GM12878 (cell line): ENCODE results near the gene VEGFB. TPM values are rescaled to one million over a fixed set of nuclear protein-coding genes. Genes with fewer than 3 reads are reported as not detected.

Source experiments
- ATAC-seq: fragments of 200-7000 bp; cut with Tn5 transposase; 3 replicates; pipeline ENCODE4 v1.9.1; 2020; ENCODE audit warnings: mild to moderate bottlenecking, moderate library complexity
- BruUV-seq: library from RNA; stranded (reverse); fragments of 400-500 nt; replicated peaks from 2 replicates; lab custom pipeline; 2021; lab: Mats Ljungman, UMichigan
- CTCF ChIA-PET: fragments of 300-600 bp; sonication (Branson Sonifier 250); formaldehyde crosslinking; extraction: SDS; loops from one replicate; lab custom pipeline; 2021; ENCODE audit warnings: inconsistent platforms; lab: Yijun Ruan, JAX
- POLR2A ChIA-PET: fragments of 350-600 bp; formaldehyde crosslinking; extraction: SDS; loops from one replicate; lab custom pipeline; 2021; ENCODE audit warnings: inconsistent platforms; lab: Charles Lee
- RAD21 ChIA-PET: fragments of 300-600 bp; sonication (Branson Sonifier 250); formaldehyde crosslinking; loops from one replicate; lab custom pipeline; 2023; ENCODE audit warnings: antibody characterized with exemption; ENCODE audit not compliant: unreplicated experiment; lab: Charles Lee
- SMC1A ChIA-PET: fragments of 300-600 bp; sonication (Branson Sonifier 250); formaldehyde crosslinking; loops from one replicate; lab custom pipeline; 2023; ENCODE audit not compliant: unreplicated experiment, uncharacterized antibody; lab: Charles Lee
- DNase-seq: peaks from one replicate; pipeline ENCODE4 v3.0.0-alpha.2; 2011; ENCODE audit warnings: low read depth, low spot score
- FAIRE-seq: peaks from 3 replicates; lab custom pipeline; 2011; peaks lifted over from hg19 to GRCh38; lab: Jason Lieb, UNC
- H2AFZ ChIP-seq: 2 replicates; pipeline ENCODE4 v1.6.0; 2011; ENCODE audit warnings: low read depth, low read length, control low read depth; ENCODE audit not compliant: control insufficient read depth
- H3K27ac ChIP-seq: 2 replicates; pipeline ENCODE4 v1.5.1; 2011; ENCODE audit warnings: control low read depth; ENCODE audit not compliant: control insufficient read depth, insufficient read depth
- H3K27me3 ChIP-seq, 2 experiments: replicated peaks in 1 of 2; 2 replicates each; pipeline versions ENCODE4 v1.6.0 to v1.6.1; 2011; ENCODE audit warnings: low read length in 1 of 2; ENCODE audit not compliant: control insufficient read depth in 2 of 2, insufficient read depth in 2 of 2
- H3K36me3 ChIP-seq, 2 experiments: 2 replicates each; pipeline ENCODE4 v1.5.1; 2011; ENCODE audit warnings: low read length in 1 of 2; ENCODE audit not compliant: control insufficient read depth in 2 of 2, insufficient read depth in 2 of 2
- H3K4me1 ChIP-seq: 2 replicates; pipeline ENCODE4 v1.6.1; 2011; ENCODE audit warnings: mild to moderate bottlenecking, low read length, moderate library complexity, mixed read lengths; ENCODE audit not compliant: control insufficient read depth, insufficient read depth
- H3K4me2 ChIP-seq: 2 replicates; pipeline ENCODE4 v1.6.0; 2011; ENCODE audit warnings: control low read depth; ENCODE audit not compliant: control insufficient read depth, insufficient read depth
- H3K4me3 ChIP-seq: fragments of 200-600 bp; sonication (generic); 2 replicates; pipeline ENCODE4 v1.5.1; 2016
- H3K79me2 ChIP-seq: 2 replicates; pipeline ENCODE4 v1.6.0; 2011; ENCODE audit warnings: low read length; ENCODE audit not compliant: control insufficient read depth, insufficient read depth
- H3K9ac ChIP-seq: 2 replicates; pipeline ENCODE4 v1.8.0; 2011; ENCODE audit warnings: low read length, control low read depth, mixed read lengths; ENCODE audit not compliant: control insufficient read depth, insufficient read depth
- H3K9me3 ChIP-seq: replicated peaks from 3 replicates; pipeline ENCODE4 v1.5.1; 2011; ENCODE audit warnings: mild to moderate bottlenecking, low read length; ENCODE audit not compliant: control insufficient read depth, insufficient read depth
- H4K20me1 ChIP-seq: 2 replicates; pipeline ENCODE4 v1.6.0; 2011; ENCODE audit not compliant: control insufficient read depth, insufficient read depth
- BCL11A ChIP-seq: IDR thresholded peaks from 2 replicates; pipeline ENCODE4 v1.6.1; 2011; ENCODE audit warnings: low read depth, low read length
- BHLHE40 ChIP-seq, 2 experiments: fragments of 450-650 bp in 1 of 2; IDR thresholded peaks; 2 replicates each; pipeline ENCODE4 v1.6.1; 2011 to 2017; ENCODE audit warnings: low read depth in 2 of 2, borderline replicate concordance in 1 of 2, improper control_type of control experiment in 1 of 2, low read length in 1 of 2, mild to moderate bottlenecking in 1 of 2
- FOXM1 ChIP-seq: IDR thresholded peaks from 2 replicates; pipeline ENCODE4 v1.6.1; 2012; ENCODE audit warnings: low read depth, mild to moderate bottlenecking, inconsistent platforms, low read length, moderate library complexity
- GATAD2B ChIP-seq: fragments of 450-650 bp; conservative IDR thresholded peaks from 2 replicates; pipeline ENCODE4 v1.6.1; 2017; ENCODE audit warnings: low read depth, mild to moderate bottlenecking, moderate library complexity
- HDAC2 ChIP-seq: fragments of 200-600 bp; sonication (generic); IDR thresholded peaks from 2 replicates; pipeline ENCODE4 v1.6.1; 2017
- IRF4 ChIP-seq: IDR thresholded peaks from 2 replicates; pipeline ENCODE4 v1.6.1; 2011; ENCODE audit warnings: low read depth, low read length
- KDM1A ChIP-seq: fragments of 200-600 bp; sonication (generic); IDR thresholded peaks from 2 replicates; pipeline ENCODE4 v1.6.1; 2016; ENCODE audit warnings: borderline replicate concordance
- MEF2B ChIP-seq: fragments of 450-650 bp; IDR thresholded peaks from 2 replicates; pipeline ENCODE4 v1.6.1; 2018; ENCODE audit warnings: mild to moderate bottlenecking, moderate library complexity; ENCODE audit not compliant: partially characterized antibody, poor library complexity, severe bottlenecking
- NR2C2 ChIP-seq: IDR thresholded peaks from 2 replicates; pipeline ENCODE4 v1.6.1; 2011; ENCODE audit warnings: borderline replicate concordance, low read depth; ENCODE audit not compliant: control insufficient read depth, insufficient read length
- PML ChIP-seq: IDR thresholded peaks from 2 replicates; pipeline ENCODE4 v1.6.1; 2012; ENCODE audit warnings: low read length, inconsistent platforms
- POLR2AphosphoS2 ChIP-seq: IDR thresholded peaks from 2 replicates; pipeline ENCODE4 v1.6.1; 2011; ENCODE audit warnings: low read depth, mild to moderate bottlenecking, low read length, improper control_type of control experiment, moderate library complexity
- POU2F2 ChIP-seq: IDR thresholded peaks from 3 replicates; pipeline ENCODE4 v1.6.1; 2011; ENCODE audit warnings: low read depth, mild to moderate bottlenecking, low read length, borderline replicate concordance
- SMC3 ChIP-seq: IDR thresholded peaks from 2 replicates; pipeline ENCODE4 v1.6.1; 2011; ENCODE audit warnings: low read length, improper control_type of control experiment, borderline replicate concordance
- ZNF207 ChIP-seq: fragments of 450-650 bp; IDR thresholded peaks from 2 replicates; pipeline ENCODE4 v1.6.1; 2014; ENCODE audit warnings: antibody characterized with exemption, mild to moderate bottlenecking, borderline replicate concordance
- ZNF217 ChIP-seq: fragments of 450-650 bp; IDR thresholded peaks from 2 replicates; pipeline ENCODE4 v1.6.1; 2017; ENCODE audit warnings: antibody characterized with exemption, mild to moderate bottlenecking
- WGBS: methylation state at CpG from one replicate; pipeline ENCODE4 v1.1.6; 2016; ENCODE audit warnings: low lambda C conversion rate; ENCODE audit not compliant: insufficient replicate concordance, insufficient coverage; ENCODE audit errors: missing lambda C conversion rate; 5-methylcytosine and 5-hydroxymethylcytosine counted together
- in situ Hi-C: fragments of 300-500 bp; cut with MboI; formaldehyde crosslinking; loops from 9 replicates; pipeline ENCODE4 v1.14.3; 2018; ENCODE audit warnings: mixed read lengths
- intact Hi-C: fragments of 100-400 bp; cut with micrococcal nuclease; formaldehyde crosslinking; loops from one replicate; pipeline ENCODE4 v1.14.2; 2022; ENCODE audit not compliant: unreplicated experiment
- polyA plus RNA-seq, 11 experiments: library from polyadenylated mRNA; depleted of rRNA in 4 of 11; unstranded in 6 of 11; stranded (reverse) in 5 of 11; fragments of >200 nt; fragmentation: Nextera tagmentation in 4 of 11; fragmentation: Illumina TruSeq in 1 of 11; extraction: Ambion mirVana in 4 of 11; extraction: Trizol in 1 of 11; gene quantifications; 1 replicate in 1 of 11; 2 replicates in 10 of 11; pipeline versions ENCODE4 v1.2.1 to v1.2.3, GENCODE V29; 2011 to 2016; ENCODE audit warnings: inconsistent platforms in 2 of 11, missing spikeins in 2 of 11, low read depth in 1 of 11
- total RNA-seq, 4 experiments: library from RNA; depleted of rRNA in 3 of 4; stranded (reverse); fragments of >200 nt in 3 of 4; fragmentation: Illumina TruSeq in 1 of 4; extraction: Trizol in 1 of 4; gene quantifications; 2 replicates each; pipeline versions ENCODE4 v1.2.1 to v1.2.3, GENCODE V29; 2013 to 2021
- TF ChIP-seq, protein P1 (sequence below): fragments of 450-650 bp; IDR thresholded peaks from 2 replicates; pipeline ENCODE4 v1.6.1; 2017; ENCODE audit warnings: mild to moderate bottlenecking, low read depth, inconsistent platforms; ENCODE audit not compliant: poor library complexity, severe bottlenecking
- TF ChIP-seq, protein P2 (sequence below): fragments of 450-650 bp; IDR thresholded peaks from 2 replicates; pipeline ENCODE4 v1.6.1; 2017; ENCODE audit warnings: low read depth, mild to moderate bottlenecking, moderate library complexity

Gene VEGFB
- total and polyA plus RNA-seq, 10 of the 15 experiments (the other 5 are each of a cell fraction or from before 2014, with no cell fraction given), result 7.0 to 75.8 (median 20.3) TPM

DNA sequence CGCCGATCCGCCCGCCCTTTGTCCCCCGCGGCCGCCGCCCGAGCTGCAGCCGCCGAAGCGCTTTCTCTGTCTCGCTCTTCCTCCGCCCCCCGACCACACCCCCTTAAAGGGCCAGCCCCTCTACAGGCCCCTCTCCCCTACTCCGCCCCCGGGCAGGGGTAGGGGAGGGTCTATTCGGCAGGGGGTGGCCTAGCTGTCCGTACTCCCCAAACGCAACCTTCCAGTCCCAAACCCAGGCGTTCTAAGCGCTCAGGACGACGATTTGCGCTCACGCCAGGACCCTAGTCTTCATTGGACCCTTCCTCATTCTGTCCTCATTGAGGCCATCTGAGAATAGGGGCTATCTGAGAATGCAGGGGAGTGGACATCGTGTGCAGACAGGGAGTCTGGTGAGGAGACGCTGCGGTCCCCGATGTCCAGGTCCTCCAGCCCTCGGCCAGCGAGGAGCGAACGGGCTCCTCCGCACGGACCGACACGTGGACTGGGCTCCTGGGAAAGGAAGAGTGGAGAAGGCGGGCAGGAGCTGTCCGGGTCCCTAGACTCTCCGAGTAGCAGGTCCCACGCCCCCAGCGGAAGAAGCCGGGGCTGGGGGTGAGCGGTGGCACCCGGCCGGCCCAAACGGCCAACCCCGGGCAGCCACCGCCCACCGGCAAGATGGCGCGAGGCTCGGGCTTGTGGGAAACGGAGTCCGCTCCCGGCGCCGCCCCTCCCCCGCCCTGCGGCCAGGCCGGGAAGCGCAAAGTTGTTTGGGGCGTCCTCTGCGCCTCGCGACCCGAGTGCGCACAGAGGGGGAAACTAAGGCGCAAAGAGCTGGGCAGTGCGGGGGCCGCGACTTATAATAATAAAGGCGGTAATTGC lies 12.7 kb downstream of the VEGFB start, which contains the start of gene PPP1R14B:
Gene PPP1R14B (minus strand): TSS at position 73 of the 858 bp plus-strand sequence. CDS start 270 bp downstream, outside the sequence.
- ChIA-PET CTCF (interaction anchor here (0.8 to 6.2 kb wide), 5 partner anchors 24 to 57 kb away, joined by 3 to 66 read pairs (median 5); partner anchors contain the start of genes CATSPERZ and FERMT3), POLR2A (interaction anchor here (0.6 to 7.4 kb wide), 6 partner anchors 13 to 57 kb away, joined by 4 to 82 read pairs (median 38); partner anchors contain the start of genes DNAJC4, FERMT3, NUDT22 and TRPT1), RAD21 (interaction anchor here (1.2 to 8.6 kb wide), 4 partner anchors 10 to 57 kb away, joined by 3 to 104 read pairs (median 10); partner anchors contain the start of gene FERMT3), SMC1A (interaction anchor here (1.0 to 2.0 kb wide), 4 partner anchors 23 to 43 kb away, joined by 3 to 7 read pairs (median 4); partner anchors contain the start of gene FERMT3)
- Histone ChIP-seq H3K4me2 (peak within 1 kb of the TSS; percentile 98), H3K4me3 (peak within 1 kb of the TSS; percentile 91), H2AFZ (peak within 1 kb of the TSS; percentile 94), H3K79me2 (peaks cover 33% of the 10 kb centered on the region), H3K27me3 (no peaks in the 10 kb centered on the region), H3K27ac (peak within 1 kb of the TSS; percentile 90), H3K36me3 (peaks cover 0 to 10% of the 10 kb centered on the region in 2 experiments; a peak in 2 of 4 replicates), H3K4me1 (peaks cover 17% of the 10 kb centered on the region), H4K20me1 (no peaks in the 10 kb centered on the region), H3K9ac (peak within 1 kb of the TSS; percentile 92), H3K9me3 (no peaks in the 10 kb centered on the region)
- ATAC-seq (peak; percentile 75), FAIRE-seq (no peak), DNase-seq (no peak)
- no TSS peak for BruUV-seq
- intact Hi-C loops, result no loop called here
- WGBS, result 2% methylated on average over 44 of the region's 74 CpGs
- in situ Hi-C loops, result loop anchor here (25.0 kb wide), 1 partner anchor 1615 kb away; the partner anchor contains the start of genes CFL1, EFEMP2 and MUS81
- TF ChIP-seq HDAC2, result no peak
- TF ChIP-seq BHLHE40 (IDR thresholded peaks at IDR 0.05; ENCODE audit: borderline replicate concordance in 1 of 2, low read depth in 2 of 2, low read length in 1 of 2), result peak in 1 of 2 experiments; percentile 44; a peak in 1 of 4 replicates
- TF ChIP-seq SMC3, result no peak
- no peak for TF ChIP-seq NR2C2
- TF ChIP-seq MEF2B, result no peak
- no peak for TF ChIP-seq FOXM1
- TF ChIP-seq POLR2AphosphoS2, result no peak
- no peak for TF ChIP-seq KDM1A
- TF ChIP-seq IRF4, result no peak
- TF ChIP-seq PML, result no peak
- TF ChIP-seq, protein P1, sequence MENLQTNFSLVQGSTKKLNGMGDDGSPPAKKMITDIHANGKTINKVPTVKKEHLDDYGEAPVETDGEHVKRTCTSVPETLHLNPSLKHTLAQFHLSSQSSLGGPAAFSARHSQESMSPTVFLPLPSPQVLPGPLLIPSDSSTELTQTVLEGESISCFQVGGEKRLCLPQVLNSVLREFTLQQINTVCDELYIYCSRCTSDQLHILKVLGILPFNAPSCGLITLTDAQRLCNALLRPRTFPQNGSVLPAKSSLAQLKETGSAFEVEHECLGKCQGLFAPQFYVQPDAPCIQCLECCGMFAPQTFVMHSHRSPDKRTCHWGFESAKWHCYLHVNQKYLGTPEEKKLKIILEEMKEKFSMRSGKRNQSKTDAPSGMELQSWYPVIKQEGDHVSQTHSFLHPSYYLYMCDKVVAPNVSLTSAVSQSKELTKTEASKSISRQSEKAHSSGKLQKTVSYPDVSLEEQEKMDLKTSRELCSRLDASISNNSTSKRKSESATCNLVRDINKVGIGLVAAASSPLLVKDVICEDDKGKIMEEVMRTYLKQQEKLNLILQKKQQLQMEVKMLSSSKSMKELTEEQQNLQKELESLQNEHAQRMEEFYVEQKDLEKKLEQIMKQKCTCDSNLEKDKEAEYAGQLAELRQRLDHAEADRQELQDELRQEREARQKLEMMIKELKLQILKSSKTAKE, result no peak
- TF ChIP-seq BCL11A, result no peak
- TF ChIP-seq ZNF217, result no peak
- TF ChIP-seq ZNF207, result 0 out of 2 replicates have a peak, but pooled peaks have one; percentile 48
- TF ChIP-seq, protein P2, sequence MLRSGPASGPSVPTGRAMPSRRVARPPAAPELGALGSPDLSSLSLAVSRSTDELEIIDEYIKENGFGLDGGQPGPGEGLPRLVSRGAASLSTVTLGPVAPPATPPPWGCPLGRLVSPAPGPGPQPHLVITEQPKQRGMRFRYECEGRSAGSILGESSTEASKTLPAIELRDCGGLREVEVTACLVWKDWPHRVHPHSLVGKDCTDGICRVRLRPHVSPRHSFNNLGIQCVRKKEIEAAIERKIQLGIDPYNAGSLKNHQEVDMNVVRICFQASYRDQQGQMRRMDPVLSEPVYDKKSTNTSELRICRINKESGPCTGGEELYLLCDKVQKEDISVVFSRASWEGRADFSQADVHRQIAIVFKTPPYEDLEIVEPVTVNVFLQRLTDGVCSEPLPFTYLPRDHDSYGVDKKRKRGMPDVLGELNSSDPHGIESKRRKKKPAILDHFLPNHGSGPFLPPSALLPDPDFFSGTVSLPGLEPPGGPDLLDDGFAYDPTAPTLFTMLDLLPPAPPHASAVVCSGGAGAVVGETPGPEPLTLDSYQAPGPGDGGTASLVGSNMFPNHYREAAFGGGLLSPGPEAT, result no peak
- no peak for TF ChIP-seq POU2F2
- TF ChIP-seq GATAD2B, result peak; percentile 51
